Calu3 (cell line): ENCODE results near the gene AKAP12. TPM values are rescaled to one million over a fixed set of nuclear protein-coding genes. Genes with fewer than 3 reads are reported as not detected.

Experiments used
- BruUV-seq: library from RNA; stranded (reverse); fragments of 400-500 nt; replicated peaks from 2 replicates; lab custom pipeline; 2021; lab: Mats Ljungman, UMichigan
- CTCF ChIA-PET: fragments of 300-600 bp; sonication (Branson Sonifier 250); formaldehyde crosslinking; loops from one replicate; lab custom pipeline; 2022; ENCODE audit warnings: antibody characterized with exemption; lab: Charles Lee
- DNase-seq: peaks from one replicate; pipeline ENCODE4 v3.0.0; 2022
- H3K27ac Mint-ChIP-seq: one replicate; pipeline ENCODE4 v1.8.0; 2022; ENCODE audit warnings: mixed read lengths; ENCODE audit not compliant: unreplicated experiment
- H3K27me3 Mint-ChIP-seq: one replicate; pipeline ENCODE4 v1.8.0; 2022; ENCODE audit warnings: mixed read lengths; ENCODE audit not compliant: unreplicated experiment
- H3K36me3 Mint-ChIP-seq: one replicate; pipeline ENCODE4 v1.8.0; 2022; ENCODE audit warnings: mild to moderate bottlenecking, moderate library complexity, mixed read lengths; ENCODE audit not compliant: insufficient read depth, unreplicated experiment
- H3K4me1 Mint-ChIP-seq: one replicate; pipeline ENCODE4 v1.8.0; 2022; ENCODE audit warnings: mild to moderate bottlenecking, low read depth, mixed read lengths; ENCODE audit not compliant: unreplicated experiment
- H3K4me3 Mint-ChIP-seq: one replicate; pipeline ENCODE4 v1.8.0; 2022; ENCODE audit warnings: mild to moderate bottlenecking, low read depth, moderate library complexity, mixed read lengths; ENCODE audit not compliant: unreplicated experiment
- H3K9me3 Mint-ChIP-seq: one replicate; pipeline ENCODE4 v1.8.0; 2022; ENCODE audit warnings: low read depth, mixed read lengths; ENCODE audit not compliant: unreplicated experiment
- intact Hi-C: fragments of 100-400 bp; cut with micrococcal nuclease; formaldehyde crosslinking; loops from one replicate; pipeline ENCODE4 v1.10.0; 2022; ENCODE audit not compliant: unreplicated experiment
- total RNA-seq: library from RNA; stranded (reverse); gene quantifications from 2 replicates; pipeline ENCODE4 v1.2.3, GENCODE V29; 2022
- TF ChIP-seq, protein P1 (sequence below): fragments of 200-600 bp; IDR thresholded peaks from one replicate; pipeline ENCODE4 v1.8.0; 2022; ENCODE audit warnings: antibody characterized with exemption; ENCODE audit not compliant: unreplicated experiment

Gene AKAP12
- total RNA-seq, 1 experiment from 2014 or later = 31.8 TPM

DNA sequence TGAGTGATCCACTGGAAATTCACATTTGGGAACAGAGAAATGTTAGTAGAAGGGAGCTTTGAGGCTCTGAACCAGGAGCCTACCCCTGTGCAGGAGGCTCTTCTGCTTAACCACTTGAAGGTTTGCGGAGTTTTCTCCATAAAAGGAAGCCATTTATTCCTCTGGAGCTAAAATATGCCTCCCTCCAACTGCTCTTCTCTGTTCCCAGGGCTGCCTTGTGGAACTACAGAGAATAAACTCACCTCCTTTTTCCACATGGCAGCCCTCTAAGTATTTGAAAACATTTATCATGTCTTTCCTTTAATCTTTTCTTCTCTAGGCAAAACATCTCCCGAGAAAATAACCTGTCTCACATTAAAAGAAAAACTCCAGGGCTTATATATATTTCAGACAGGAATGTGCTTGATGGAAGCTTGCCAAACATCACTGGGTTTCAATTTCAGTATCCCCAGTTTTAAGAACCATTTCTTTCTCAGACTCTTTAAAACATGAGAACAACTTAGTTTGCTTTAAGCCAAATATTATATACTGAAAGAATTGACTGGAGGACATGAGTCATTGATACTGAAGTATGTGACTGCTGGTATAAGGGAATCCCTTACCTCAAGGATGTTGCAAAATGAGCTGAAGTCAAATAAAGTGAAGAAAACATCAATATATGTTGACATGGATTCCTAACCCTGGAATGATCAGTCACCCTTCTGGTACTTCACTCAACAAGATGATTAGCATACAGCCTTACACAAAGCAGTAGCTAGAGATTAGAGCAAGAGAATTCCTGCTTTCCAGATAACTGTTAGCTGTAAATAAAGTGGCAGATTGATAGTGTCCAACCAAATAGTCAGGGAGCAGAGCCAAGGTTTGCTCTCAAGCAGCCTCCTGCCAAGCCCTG lies 77.6 kb downstream of the AKAP12 start:
- intact Hi-C loops = loop anchor here (10.0 kb wide), 1 partner anchor 63 kb away; no protein-coding TSS in a partner anchor
- Mint-ChIP-seq H3K4me3 (no peak overlapping the region), H3K27ac (no peak overlapping the region), H3K9me3 (peaks cover 2% of the 10 kb centered on the region), H3K27me3 (no peaks in the 10 kb centered on the region), H3K4me1 (peaks cover 8% of the 10 kb centered on the region), H3K36me3 (no peaks in the 10 kb centered on the region)
- TF ChIP-seq, protein P1, sequence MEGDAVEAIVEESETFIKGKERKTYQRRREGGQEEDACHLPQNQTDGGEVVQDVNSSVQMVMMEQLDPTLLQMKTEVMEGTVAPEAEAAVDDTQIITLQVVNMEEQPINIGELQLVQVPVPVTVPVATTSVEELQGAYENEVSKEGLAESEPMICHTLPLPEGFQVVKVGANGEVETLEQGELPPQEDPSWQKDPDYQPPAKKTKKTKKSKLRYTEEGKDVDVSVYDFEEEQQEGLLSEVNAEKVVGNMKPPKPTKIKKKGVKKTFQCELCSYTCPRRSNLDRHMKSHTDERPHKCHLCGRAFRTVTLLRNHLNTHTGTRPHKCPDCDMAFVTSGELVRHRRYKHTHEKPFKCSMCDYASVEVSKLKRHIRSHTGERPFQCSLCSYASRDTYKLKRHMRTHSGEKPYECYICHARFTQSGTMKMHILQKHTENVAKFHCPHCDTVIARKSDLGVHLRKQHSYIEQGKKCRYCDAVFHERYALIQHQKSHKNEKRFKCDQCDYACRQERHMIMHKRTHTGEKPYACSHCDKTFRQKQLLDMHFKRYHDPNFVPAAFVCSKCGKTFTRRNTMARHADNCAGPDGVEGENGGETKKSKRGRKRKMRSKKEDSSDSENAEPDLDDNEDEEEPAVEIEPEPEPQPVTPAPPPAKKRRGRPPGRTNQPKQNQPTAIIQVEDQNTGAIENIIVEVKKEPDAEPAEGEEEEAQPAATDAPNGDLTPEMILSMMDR = no peak
- CTCF ChIA-PET = interaction anchor here (0.7 to 1.2 kb wide), 2 partner anchors 21 to 286 kb away, joined by 3 to 6 read pairs; no protein-coding TSS in a partner anchor
- DNase-seq = no peak
- no TSS peak for BruUV-seq

DNA sequence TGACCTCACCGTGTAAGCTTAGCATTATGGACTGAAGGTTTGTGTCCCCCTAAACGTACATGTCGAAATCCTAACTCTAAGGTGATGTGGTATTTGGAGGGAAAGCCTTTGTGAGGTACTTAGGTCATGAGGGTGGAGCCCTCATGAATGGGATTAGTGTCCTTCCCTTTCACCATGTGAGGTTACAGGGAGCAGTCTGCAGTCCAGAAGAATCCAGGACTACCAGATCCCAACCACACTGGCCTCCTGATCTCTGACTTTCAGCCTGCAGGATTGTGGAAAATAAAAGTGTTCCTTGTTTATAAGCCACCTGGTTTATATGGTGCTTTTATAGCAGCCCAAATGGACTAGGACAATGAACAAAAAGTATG lies 78.2 kb downstream of the AKAP12 start:
- no peaks in the 10 kb centered on the region for H3K36me3 Mint-ChIP-seq
- peaks cover 8% of the 10 kb centered on the region for H3K4me1 Mint-ChIP-seq
- no peaks in the 10 kb centered on the region for H3K27me3 Mint-ChIP-seq
- intact Hi-C loops = loop anchor here (10.0 kb wide), 1 partner anchor 63 kb away; no protein-coding TSS in a partner anchor
- H3K27ac Mint-ChIP-seq = no peak overlapping the region
- TF ChIP-seq, protein P1 = no peak
- DNase-seq = no peak
- CTCF ChIA-PET = interaction anchor here (0.7 to 1.2 kb wide), 2 partner anchors 21 to 287 kb away, joined by 3 to 6 read pairs; no protein-coding TSS in a partner anchor
- no TSS peak for BruUV-seq
- no peak overlapping the region for H3K4me3 Mint-ChIP-seq
- H3K9me3 Mint-ChIP-seq = peaks cover 2% of the 10 kb centered on the region

- DNase-seq = no peak
- Mint-ChIP-seq H3K4me1 (peaks cover 22% of the 10 kb centered on the region), H3K27ac (no peak overlapping the region), H3K9me3 (peaks cover 2% of the 10 kb centered on the region), H3K4me3 (no peak overlapping the region), H3K27me3 (no peaks in the 10 kb centered on the region), H3K36me3 (peaks cover 6% of the 10 kb centered on the region)
- CTCF ChIA-PET = no interaction called here
- intact Hi-C loops = loop anchor here (10.0 kb wide), 1 partner anchor 275 kb away; no protein-coding TSS in a partner anchor
- no TSS peak for BruUV-seq
- TF ChIP-seq, protein P1 = no peak
Measured at GRCh38 chr6:151320140-151320539, 80.4 kb downstream of the AKAP12 start.

DNA sequence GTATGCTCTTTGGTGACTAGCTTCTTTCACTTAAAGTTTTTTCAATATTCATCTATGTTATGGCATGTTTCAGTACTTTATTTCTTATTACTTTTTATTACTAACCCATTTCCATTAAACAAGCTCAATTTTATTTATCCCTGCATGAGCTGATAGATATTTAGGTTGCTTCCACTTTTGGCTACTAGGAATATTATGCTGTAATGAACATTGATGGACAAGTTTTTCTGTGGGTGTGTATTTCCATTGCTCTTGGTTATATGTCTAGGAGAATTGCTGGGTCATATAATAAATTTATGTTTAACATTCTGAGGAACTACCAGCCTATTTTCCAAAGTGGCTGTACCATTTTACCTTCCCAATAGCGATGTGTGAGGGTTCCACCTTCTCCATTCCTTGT lies 81.7 kb downstream of the AKAP12 start:
- CTCF ChIA-PET = no interaction called here
- TF ChIP-seq, protein P1 = no peak
- intact Hi-C loops = loop anchor here (10.0 kb wide), 1 partner anchor 277 kb away; no protein-coding TSS in a partner anchor
- BruUV-seq = no TSS peak
- H3K27ac Mint-ChIP-seq = no peak overlapping the region
- H3K4me1 Mint-ChIP-seq = peaks cover 22% of the 10 kb centered on the region
- H3K27me3 Mint-ChIP-seq = no peaks in the 10 kb centered on the region
- H3K4me3 Mint-ChIP-seq = no peak overlapping the region
- DNase-seq = no peak
- H3K9me3 Mint-ChIP-seq = peaks cover 2% of the 10 kb centered on the region
- peaks cover 16% of the 10 kb centered on the region for H3K36me3 Mint-ChIP-seq
